GM10266 (cell line): ENCODE measurements around the gene OAS2.
A peak's percentile ranks its signal among the peaks of the same experiment; 100 is the strongest.

Source experiments
- DNase-seq: peaks from one replicate; pipeline ENCODE4 v3.0.0; 2012; ENCODE audit errors: extremely low spot score
- CTCF ChIP-seq: IDR thresholded peaks from 2 replicates; pipeline ENCODE4 v1.5.1; 2012; ENCODE audit warnings: mild to moderate bottlenecking, low read depth; ENCODE audit not compliant: control insufficient read depth, insufficient read depth; ENCODE audit errors: missing control alignments

Gene OAS2

GRCh38 chr12:113044516-113044915 lies 66.2 kb downstream of the OAS2 start:
- no peak for TF ChIP-seq CTCF
- no peak for DNase-seq

GRCh38 chr12:113048716-113049127 lies 70.4 kb downstream of the OAS2 start:
- DNase-seq = peak; percentile 82
- peak; percentile 66 for TF ChIP-seq CTCF

- peak; percentile 64 for TF ChIP-seq CTCF
- DNase-seq = peak; percentile 67
Measured at GRCh38 chr12:113049976-113050742, 71.8 kb downstream of the OAS2 start.

GRCh38 chr12:113050795-113051194 lies 72.5 kb downstream of the OAS2 start:
- no peak for TF ChIP-seq CTCF
- DNase-seq = no peak

- no peak for DNase-seq
- TF ChIP-seq CTCF = no peak
Measured at GRCh38 chr12:113051759-113052158, 73.4 kb downstream of the OAS2 start.

GRCh38 chr12:113052326-113052725 lies 74.0 kb downstream of the OAS2 start:
- TF ChIP-seq CTCF = no peak
- peak; percentile 12 for DNase-seq

GRCh38 chr12:113054948-113055486 lies 76.7 kb downstream of the OAS2 start:
- TF ChIP-seq CTCF = no peak
- peak; percentile 16 for DNase-seq
